Glutamatergic neuron (in vitro differentiated cells): ENCODE measurements around the gene PSD4. TPM values are rescaled to one million over a fixed set of nuclear protein-coding genes. Genes with fewer than 3 reads are reported as not detected.

Source experiments
- DNase-seq: peaks from one replicate; pipeline ENCODE4 v3.0.0; 2022
- H3K27ac Mint-ChIP-seq: one replicate; pipeline ENCODE4 v1.8.0; 2020; ENCODE audit warnings: mild to moderate bottlenecking, mixed read lengths, inconsistent platforms; ENCODE audit not compliant: unreplicated experiment
- H3K27me3 Mint-ChIP-seq: one replicate; pipeline ENCODE4 v1.8.0; 2020; ENCODE audit warnings: mild to moderate bottlenecking, moderate library complexity, mixed read lengths, inconsistent platforms; ENCODE audit not compliant: unreplicated experiment
- H3K36me3 Mint-ChIP-seq: one replicate; pipeline ENCODE4 v1.8.0; 2020; ENCODE audit warnings: mild to moderate bottlenecking, mixed read lengths, inconsistent platforms; ENCODE audit not compliant: unreplicated experiment
- H3K4me1 Mint-ChIP-seq: one replicate; pipeline ENCODE4 v1.8.0; 2020; ENCODE audit warnings: mild to moderate bottlenecking, low read depth, mixed read lengths, inconsistent platforms; ENCODE audit not compliant: unreplicated experiment
- H3K4me3 Mint-ChIP-seq: one replicate; pipeline ENCODE4 v1.8.0; 2020; ENCODE audit warnings: mild to moderate bottlenecking, mixed read lengths, inconsistent platforms; ENCODE audit not compliant: unreplicated experiment
- H3K9me3 Mint-ChIP-seq: one replicate; pipeline ENCODE4 v1.8.0; 2020; ENCODE audit warnings: mild to moderate bottlenecking, moderate library complexity, mixed read lengths, inconsistent platforms; ENCODE audit not compliant: unreplicated experiment
- total RNA-seq: library from RNA; stranded (reverse); fragmentation: NEBNext Ultra II Directional; extraction: Animal tissue kit (Norgen Biotek cat#: 25700); gene quantifications from one replicate; pipeline ENCODE4 v1.2.1, GENCODE V29; 2021; ENCODE audit not compliant: unreplicated experiment
- TF ChIP-seq, protein P1 (sequence below): fragments of 200-600 bp; sonication (generic); IDR thresholded peaks from one replicate; pipeline ENCODE4 v1.5.0; 2021; ENCODE audit not compliant: partially characterized antibody, unreplicated experiment

Gene PSD4
- total RNA-seq, 1 donor from 2014 or later = 1.2 TPM

- Mint-ChIP-seq H3K27ac (no peak overlapping the region), H3K4me3 (no peak overlapping the region), H3K9me3 (peaks cover 2% of the 10 kb centered on the region), H3K4me1 (peaks cover 8% of the 10 kb centered on the region), H3K36me3 (no peaks in the 10 kb centered on the region), H3K27me3 (peaks cover 4% of the 10 kb centered on the region)
- no peak for DNase-seq
- TF ChIP-seq, protein P1, sequence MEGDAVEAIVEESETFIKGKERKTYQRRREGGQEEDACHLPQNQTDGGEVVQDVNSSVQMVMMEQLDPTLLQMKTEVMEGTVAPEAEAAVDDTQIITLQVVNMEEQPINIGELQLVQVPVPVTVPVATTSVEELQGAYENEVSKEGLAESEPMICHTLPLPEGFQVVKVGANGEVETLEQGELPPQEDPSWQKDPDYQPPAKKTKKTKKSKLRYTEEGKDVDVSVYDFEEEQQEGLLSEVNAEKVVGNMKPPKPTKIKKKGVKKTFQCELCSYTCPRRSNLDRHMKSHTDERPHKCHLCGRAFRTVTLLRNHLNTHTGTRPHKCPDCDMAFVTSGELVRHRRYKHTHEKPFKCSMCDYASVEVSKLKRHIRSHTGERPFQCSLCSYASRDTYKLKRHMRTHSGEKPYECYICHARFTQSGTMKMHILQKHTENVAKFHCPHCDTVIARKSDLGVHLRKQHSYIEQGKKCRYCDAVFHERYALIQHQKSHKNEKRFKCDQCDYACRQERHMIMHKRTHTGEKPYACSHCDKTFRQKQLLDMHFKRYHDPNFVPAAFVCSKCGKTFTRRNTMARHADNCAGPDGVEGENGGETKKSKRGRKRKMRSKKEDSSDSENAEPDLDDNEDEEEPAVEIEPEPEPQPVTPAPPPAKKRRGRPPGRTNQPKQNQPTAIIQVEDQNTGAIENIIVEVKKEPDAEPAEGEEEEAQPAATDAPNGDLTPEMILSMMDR = no peak
These were observed 40.4 kb downstream of the PSD4 start for GRCh38 chr2:113214141-113214540.

GRCh38 chr2:113215056-113215455, 41.3 kb downstream of the PSD4 start:
- H3K4me1 Mint-ChIP-seq = peaks cover 8% of the 10 kb centered on the region
- H3K4me3 Mint-ChIP-seq = no peak overlapping the region
- H3K27me3 Mint-ChIP-seq = peaks cover 4% of the 10 kb centered on the region
- TF ChIP-seq, protein P1 = no peak
- DNase-seq = no peak
- H3K9me3 Mint-ChIP-seq = peaks cover 2% of the 10 kb centered on the region
- H3K36me3 Mint-ChIP-seq = no peaks in the 10 kb centered on the region
- H3K27ac Mint-ChIP-seq = no peak overlapping the region

GRCh38 chr2:113216321-113216720, 42.5 kb downstream of the PSD4 start:
- H3K36me3 Mint-ChIP-seq = no peaks in the 10 kb centered on the region
- H3K4me3 Mint-ChIP-seq = no peak overlapping the region
- TF ChIP-seq, protein P1 = no peak
- H3K4me1 Mint-ChIP-seq = peaks cover 8% of the 10 kb centered on the region
- H3K27ac Mint-ChIP-seq = no peak overlapping the region
- H3K27me3 Mint-ChIP-seq = peaks cover 4% of the 10 kb centered on the region
- DNase-seq = no peak
- no peaks in the 10 kb centered on the region for H3K9me3 Mint-ChIP-seq

DNA sequence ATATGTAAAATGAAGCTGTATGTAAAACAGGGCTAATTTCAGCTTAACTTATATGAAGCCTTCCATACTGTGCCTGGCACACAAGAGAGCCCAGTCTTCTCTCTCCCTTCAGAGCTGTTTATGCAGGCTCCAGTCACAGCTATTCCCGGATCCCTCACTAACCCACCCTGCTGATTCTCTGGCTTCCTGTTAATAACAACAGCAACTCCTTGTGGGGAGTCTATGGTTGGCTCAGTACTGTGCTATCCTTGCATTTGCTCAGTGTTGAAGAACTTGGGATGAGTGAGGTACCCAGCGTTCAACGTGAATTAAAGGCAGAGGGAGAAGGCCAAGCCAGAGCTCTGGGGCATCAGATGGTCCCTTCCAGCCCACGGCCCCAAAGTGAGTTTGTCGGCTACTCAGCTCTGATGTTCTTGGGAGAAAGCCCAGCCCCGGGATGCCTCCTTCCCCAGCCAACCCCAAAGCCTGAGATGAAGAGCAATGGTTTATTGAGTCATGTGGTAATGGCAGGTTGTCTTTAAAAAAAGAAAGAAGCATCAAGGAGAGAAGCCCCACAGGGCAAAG, 43.2 kb downstream of the PSD4 start:
- no peaks in the 10 kb centered on the region for H3K36me3 Mint-ChIP-seq
- TF ChIP-seq, protein P1 = no peak
- no peaks in the 10 kb centered on the region for H3K9me3 Mint-ChIP-seq
- H3K4me3 Mint-ChIP-seq = no peak overlapping the region
- DNase-seq = no peak
- peaks cover 3% of the 10 kb centered on the region for H3K4me1 Mint-ChIP-seq
- no peak overlapping the region for H3K27ac Mint-ChIP-seq
- H3K27me3 Mint-ChIP-seq = peaks cover 4% of the 10 kb centered on the region

- no peak for DNase-seq
- Mint-ChIP-seq H3K27ac (no peak overlapping the region), H3K4me1 (no peaks in the 10 kb centered on the region)
These were observed 43.9 kb downstream of the PSD4 start for GRCh38 chr2:113217455-113218282.

More at GRCh38 chr2:113217455-113218282, 43.9 kb downstream of the PSD4 start:
- peaks cover 4% of the 10 kb centered on the region for H3K27me3 Mint-ChIP-seq
- no peak overlapping the region for H3K4me3 Mint-ChIP-seq
- H3K9me3 Mint-ChIP-seq = no peaks in the 10 kb centered on the region
- H3K36me3 Mint-ChIP-seq = no peaks in the 10 kb centered on the region
- TF ChIP-seq, protein P1 = no peak
